Hippocampal formation (tissue), 2 donors: ENCODE measurements around the gene ZBED6.
"Not testable (repeated sequence)": the region's sequence is repeated elsewhere in the genome, so short reads cannot be mapped to it uniquely, and the experiment has no call there.

ENCODE experiments used
- DNase-seq, 2 donors: peaks; one replicate each; lab custom pipeline; 2025; lab: John Stamatoyannopoulos, UW

The ZBED6 gene

GRCh38 chr1:203781962-203782361 is 13.5 kb upstream of the ZBED6 start:
- DNase-seq, result no peak

GRCh38 chr1:203789966-203790365 is 5.5 kb upstream of the ZBED6 start:
- no peak for DNase-seq

GRCh38 chr1:203791498-203791897 is 3.9 kb upstream of the ZBED6 start:
- no peak for DNase-seq

GRCh38 chr1:203792486-203792885 is 2.9 kb upstream of the ZBED6 start:
- no peak for DNase-seq

GRCh38 chr1:203793561-203793960 is 1.9 kb upstream of the ZBED6 start:
- DNase-seq, result not testable (repeated sequence)

- no peak for DNase-seq
Observed at GRCh38 chr1:203794764-203795440, 521 bp upstream of the ZBED6 start.

GRCh38 chr1:203796236-203796605 is 798 bp downstream of the ZBED6 start:
- DNase-seq, result no peak

- no peak for DNase-seq
Observed at GRCh38 chr1:203797216-203797615, 1.8 kb downstream of the ZBED6 start.

- no peak for DNase-seq
Observed at GRCh38 chr1:203797948-203798655, 2.7 kb downstream of the ZBED6 start.

- DNase-seq, result no peak
Observed at GRCh38 chr1:203799157-203799556, 3.7 kb downstream of the ZBED6 start.

- no peak for DNase-seq
Observed at GRCh38 chr1:203799971-203800370, 4.5 kb downstream of the ZBED6 start.

GRCh38 chr1:203805689-203806088 is 10.3 kb downstream of the ZBED6 start:
- DNase-seq, result no peak

GRCh38 chr1:203807196-203807595 is 11.8 kb downstream of the ZBED6 start:
- no peak for DNase-seq

GRCh38 chr1:203813581-203814341 is 18.3 kb downstream of the ZBED6 start:
- DNase-seq, result no peak

GRCh38 chr1:203818399-203818798 is 23.0 kb downstream of the ZBED6 start:
- DNase-seq, result no peak

- DNase-seq, result no peak
Observed at GRCh38 chr1:203823306-203823705, 27.9 kb downstream of the ZBED6 start.

- DNase-seq, result no peak
Observed at GRCh38 chr1:203826175-203826574, 30.8 kb downstream of the ZBED6 start.

GRCh38 chr1:203828002-203828401 is 32.6 kb downstream of the ZBED6 start:
- no peak for DNase-seq

GRCh38 chr1:203828503-203828902 is 33.1 kb downstream of the ZBED6 start:
- DNase-seq, result no peak

GRCh38 chr1:203829247-203829646 is 33.8 kb downstream of the ZBED6 start:
- DNase-seq, result not testable (repeated sequence)

GRCh38 chr1:203835476-203835875 is 40.1 kb downstream of the ZBED6 start:
- DNase-seq, result no peak

GRCh38 chr1:203839081-203839480 is 43.7 kb downstream of the ZBED6 start:
- no peak for DNase-seq

- DNase-seq, result no peak
Observed at GRCh38 chr1:203840208-203840808, 44.9 kb downstream of the ZBED6 start.
